GM21360 (cell line): ENCODE measurements around the gene NEDD4.
"Not testable (repeated sequence)": the region's sequence is repeated elsewhere in the genome, so short reads cannot be mapped to it uniquely, and the experiment has no call there.

Experiments
- ATAC-seq: cut with Tn5 transposase; IDR thresholded peaks from one replicate; pipeline ENCODE4 v1.9.1; 2021; ENCODE audit warnings: mild to moderate bottlenecking, moderate library complexity; ENCODE audit not compliant: unreplicated experiment

The NEDD4 gene

GRCh38 chr15:55786341-55786740 is 207.1 kb downstream of the NEDD4 start:
- no peak for ATAC-seq

- not testable (repeated sequence) for ATAC-seq
Observed at GRCh38 chr15:55785593-55785992, 207.8 kb downstream of the NEDD4 start.

- no peak for ATAC-seq
Observed at GRCh38 chr15:55784286-55784685, 209.1 kb downstream of the NEDD4 start.

GRCh38 chr15:55782901-55783300 is 210.5 kb downstream of the NEDD4 start:
- no peak for ATAC-seq

- no peak for ATAC-seq
Observed at GRCh38 chr15:55780292-55780691, 213.1 kb downstream of the NEDD4 start.

GRCh38 chr15:55778932-55779331 is 214.5 kb downstream of the NEDD4 start:
- ATAC-seq, result no peak
